Adrenal gland (tissue), 12 donors: Measurements from ENCODE around the gene ABTB2. TPM values are rescaled to one million over a fixed set of nuclear protein-coding genes. Genes with fewer than 3 reads are reported as not detected.

Source experiments
- DNase-seq, 7 donors: peaks; one replicate each; pipeline ENCODE4 v3.0.0-alpha.2; 2019 to 2020
- H3K27ac ChIP-seq, 5 donors: fragments of 200-600 bp; sonication (generic) in 4 of 5; 1 replicate in 3 of 5; 2 replicates in 2 of 5; pipeline versions ENCODE4 v1.5.1 to v1.8.0; 2016 to 2020; ENCODE audit warnings: mild to moderate bottlenecking in 1 of 5
- H3K27me3 ChIP-seq: fragments of 200-600 bp; 2 replicates; pipeline ENCODE4 v1.8.0; 2021
- H3K36me3 ChIP-seq, 2 donors: fragments of 200-600 bp; replicated peaks in 1 of 2; 1 replicate in 1 of 2; 2 replicates in 1 of 2; pipeline versions ENCODE4 v1.5.1 to v1.8.0; 2018 to 2022
- H3K4me1 ChIP-seq, 2 donors: fragments of 200-600 bp; replicated peaks in 1 of 2; 1 replicate in 1 of 2; 2 replicates in 1 of 2; pipeline versions ENCODE4 v1.5.1 to v1.8.0; 2018 to 2021
- H3K4me3 ChIP-seq, 4 donors: fragments of 200-600 bp; sonication (generic) in 3 of 4; one replicate each; pipeline ENCODE4 v1.5.1; 2016 to 2018
- H3K9me3 ChIP-seq, 3 donors: fragments of 200-600 bp; sonication (generic) in 1 of 3; replicated peaks in 1 of 3; 1 replicate in 2 of 3; 2 replicates in 1 of 3; pipeline versions ENCODE4 v1.5.1 to v1.8.0; 2016 to 2021
- POLR2A ChIP-seq, 2 donors: fragments of 450-650 bp; IDR thresholded peaks; one replicate each; pipeline ENCODE4 v1.6.1; 2017; ENCODE audit warnings: antibody characterized with exemption in 2 of 2, mild to moderate bottlenecking in 2 of 2, moderate library complexity in 1 of 2
- WGBS, 4 donors: extraction: QIAGEN DNeasy Blood & Tissue Kit in 2 of 4; methylation state at CpG; one replicate each; pipeline versions ENCODE4 v1.1.5 to v1.1.7; 2013 to 2017; 5-methylcytosine and 5-hydroxymethylcytosine counted together
- intact Hi-C, 2 donors: fragments of 100-400 bp; cut with DNase I; formaldehyde crosslinking; loops; one replicate each; pipeline versions ENCODE4 v1.14.1 to v1.15.0; 2022 to 2023
- polyA plus RNA-seq, 3 donors: library from polyadenylated mRNA; stranded (reverse); fragments of 200-250 nt in 2 of 3; fragments of 350-450 nt in 1 of 3; fragmentation: Illumina TruSeq in 1 of 3; extraction: RNeasy Lipid Tissue Mini Kit (QIAGEN cat#74804) in 1 of 3; gene quantifications; one replicate each; pipeline ENCODE4 v1.2.3, GENCODE V29; 2013 to 2014
- total RNA-seq, 9 donors: library from RNA; depleted of rRNA in 4 of 9; stranded (reverse); fragments of >200 nt in 4 of 9; fragments of 120-200 nt in 1 of 9; fragmentation: NEBNext Ultra II Directional in 1 of 9; extraction: Animal tissue kit (Norgen Biotek cat#: 25700) in 1 of 9; gene quantifications; one replicate each; pipeline versions ENCODE4 v1.1.0 to v1.2.4, GENCODE V29; 2013 to 2023
- TF ChIP-seq, protein P1 (sequence below), 6 experiments: fragments of 450-650 bp in 4 of 6; fragments of 200-600 bp in 2 of 6; sonication (generic) in 1 of 6; IDR thresholded peaks; 1 replicate in 5 of 6; 2 replicates in 1 of 6; pipeline versions ENCODE4 v1.5.1 to v1.8.0; 2016 to 2021; ENCODE audit warnings: antibody characterized with exemption in 6 of 6, mild to moderate bottlenecking in 2 of 6, moderate library complexity in 1 of 6
- donor health status: healthy with polysubstance abuse.
- donor health status: Bipolar disorder and iron deficiency.
- donor health status: DM: yes; HTN: yes; CAD: no.
- donor health status: DM: no; HTN: no; CAD: no.
- donor health status: DM: no; HTN: no; CAD: no.
- donor health status: DM: yes; HTN: yes; CAD: no.

ABTB2 gene
- total and polyA plus RNA-seq, 12 donors: 1.9 to 32.3 (median 6.1) TPM

GRCh38 chr11:34223907-34224306, 133.9 kb downstream of the ABTB2 start:
- Histone ChIP-seq H3K4me1 (no peaks in the 10 kb centered on the region), H3K36me3 (no peaks in the 10 kb centered on the region), H3K4me3 (no peak overlapping the region), H3K27ac (peak overlapping the region in 2 of 5 donors; percentile 9 to 71), H3K9me3 (no peaks in the 10 kb centered on the region), H3K27me3 (no peaks in the 10 kb centered on the region)
- no peak for DNase-seq
- no peak for TF ChIP-seq POLR2A (IDR thresholded peaks at IDR 0.05)
- TF ChIP-seq, protein P1, sequence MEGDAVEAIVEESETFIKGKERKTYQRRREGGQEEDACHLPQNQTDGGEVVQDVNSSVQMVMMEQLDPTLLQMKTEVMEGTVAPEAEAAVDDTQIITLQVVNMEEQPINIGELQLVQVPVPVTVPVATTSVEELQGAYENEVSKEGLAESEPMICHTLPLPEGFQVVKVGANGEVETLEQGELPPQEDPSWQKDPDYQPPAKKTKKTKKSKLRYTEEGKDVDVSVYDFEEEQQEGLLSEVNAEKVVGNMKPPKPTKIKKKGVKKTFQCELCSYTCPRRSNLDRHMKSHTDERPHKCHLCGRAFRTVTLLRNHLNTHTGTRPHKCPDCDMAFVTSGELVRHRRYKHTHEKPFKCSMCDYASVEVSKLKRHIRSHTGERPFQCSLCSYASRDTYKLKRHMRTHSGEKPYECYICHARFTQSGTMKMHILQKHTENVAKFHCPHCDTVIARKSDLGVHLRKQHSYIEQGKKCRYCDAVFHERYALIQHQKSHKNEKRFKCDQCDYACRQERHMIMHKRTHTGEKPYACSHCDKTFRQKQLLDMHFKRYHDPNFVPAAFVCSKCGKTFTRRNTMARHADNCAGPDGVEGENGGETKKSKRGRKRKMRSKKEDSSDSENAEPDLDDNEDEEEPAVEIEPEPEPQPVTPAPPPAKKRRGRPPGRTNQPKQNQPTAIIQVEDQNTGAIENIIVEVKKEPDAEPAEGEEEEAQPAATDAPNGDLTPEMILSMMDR (IDR thresholded peaks at IDR 0.05): no peak
- intact Hi-C loops: no loop called here
- WGBS, 4 donors: 90 to 96% (median 93%) methylated on average over 2 of the region's 2 CpGs

DNA sequence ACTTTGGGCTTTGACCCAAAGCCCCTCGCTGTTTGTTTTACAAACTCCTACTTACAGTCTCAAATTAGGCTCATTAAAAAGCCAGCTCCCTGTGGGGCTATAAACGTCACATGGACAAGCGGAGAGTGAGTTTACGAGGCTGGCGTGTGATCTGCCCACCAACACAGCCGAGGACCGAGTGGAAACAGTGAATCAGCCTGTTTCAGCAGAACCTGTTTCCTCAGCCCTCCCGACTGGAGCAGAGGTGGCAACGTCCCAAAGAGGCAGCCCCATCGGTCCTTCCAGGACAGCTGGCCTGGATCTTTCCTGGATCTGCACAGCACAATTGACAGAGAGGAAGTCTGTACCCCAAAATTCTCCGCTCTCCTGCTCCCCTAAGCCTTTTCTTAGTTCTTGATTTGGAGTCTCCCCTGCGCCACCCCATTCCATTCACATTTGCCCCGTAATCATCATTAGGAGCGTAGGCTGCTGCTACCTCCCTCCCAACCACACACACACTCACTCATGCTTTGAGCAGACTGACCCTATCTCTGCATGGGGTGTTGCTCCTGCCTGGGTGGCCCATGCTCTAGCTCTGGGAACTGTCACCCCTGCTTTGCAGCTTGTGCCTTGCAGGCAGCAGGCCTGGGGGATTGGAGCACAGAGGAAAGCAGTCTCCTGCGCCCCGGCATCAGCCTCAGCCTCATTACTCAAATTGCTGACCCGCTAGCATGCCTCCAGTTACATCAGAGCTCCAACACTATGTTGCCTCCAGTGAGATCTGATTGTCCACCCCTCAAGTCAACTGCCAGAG, 134.6 kb downstream of the ABTB2 start:
- peak overlapping the region in 2 of 5 donors; percentile 25 to 71 for H3K27ac ChIP-seq
- intact Hi-C loops: no loop called here
- peak in 6 of 7 donors; percentile 25 to 65 (median 48) for DNase-seq

GRCh38 chr11:34222030-34222429, 135.8 kb downstream of the ABTB2 start:
- no peaks in the 10 kb centered on the region for H3K36me3 ChIP-seq
- no peaks in the 10 kb centered on the region for H3K27me3 ChIP-seq
- intact Hi-C loops: no loop called here
- H3K4me1 ChIP-seq: peaks cover 0 to 6% of the 10 kb centered on the region in 2 donors
- TF ChIP-seq, protein P1 (IDR thresholded peaks at IDR 0.05): no peak
- no peak for TF ChIP-seq POLR2A (IDR thresholded peaks at IDR 0.05)
- no peak for DNase-seq
- H3K9me3 ChIP-seq: no peaks in the 10 kb centered on the region
- H3K4me3 ChIP-seq: no peak overlapping the region
- no peak overlapping the region for H3K27ac ChIP-seq

More for the DNA sequence above, 134.6 kb downstream of the ABTB2 start:
- WGBS, 4 donors: 75 to 88% (median 78%) methylated on average over 14 to 17 of the region's 17 CpGs
- no peaks in the 10 kb centered on the region for H3K36me3 ChIP-seq
- no peak overlapping the region for H3K4me3 ChIP-seq
- no peaks in the 10 kb centered on the region for H3K27me3 ChIP-seq
- H3K4me1 ChIP-seq: peaks cover 0 to 1% of the 10 kb centered on the region in 2 donors
- TF ChIP-seq, protein P1 (IDR thresholded peaks at IDR 0.05): no peak
- TF ChIP-seq POLR2A (IDR thresholded peaks at IDR 0.05): no peak
- H3K9me3 ChIP-seq: no peaks in the 10 kb centered on the region

DNA sequence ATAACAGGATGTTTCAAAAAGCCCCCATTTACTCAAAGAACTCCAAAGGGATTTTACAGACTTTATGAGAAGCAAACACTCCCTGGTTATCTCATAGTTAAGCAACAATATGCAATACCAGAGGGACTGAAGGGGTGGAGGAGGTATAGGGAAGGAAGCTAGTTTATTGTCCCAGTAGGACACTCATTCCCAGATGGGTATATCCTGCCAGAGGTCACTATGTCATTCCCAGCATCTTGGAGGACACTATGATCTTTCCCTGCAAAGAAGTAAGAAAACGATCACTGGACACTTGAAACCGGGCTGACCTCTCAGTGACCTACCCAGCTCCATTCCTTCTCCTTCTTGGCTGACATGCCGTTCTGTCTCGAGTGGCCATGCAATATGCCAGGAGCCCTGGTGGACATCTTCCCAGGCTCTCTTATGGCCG, 137.9 kb downstream of the ABTB2 start:
- H3K36me3 ChIP-seq: no peaks in the 10 kb centered on the region
- H3K4me3 ChIP-seq: no peak overlapping the region
- intact Hi-C loops: no loop called here
- 64 to 85% (median 75%) methylated on average over 5 of the region's 5 CpGs for WGBS, 4 donors
- peak overlapping the region in 1 of 5 donors; percentile 22 for H3K27ac ChIP-seq
- H3K4me1 ChIP-seq: peaks cover 0 to 15% of the 10 kb centered on the region in 2 donors
- no peak for DNase-seq
- no peaks in the 10 kb centered on the region for H3K9me3 ChIP-seq
- no peak for TF ChIP-seq POLR2A (IDR thresholded peaks at IDR 0.05)
- TF ChIP-seq, protein P1 (IDR thresholded peaks at IDR 0.05): no peak
- H3K27me3 ChIP-seq: no peaks in the 10 kb centered on the region
